Measurements from ENCODE around the gene UBAC1.

DNA sequence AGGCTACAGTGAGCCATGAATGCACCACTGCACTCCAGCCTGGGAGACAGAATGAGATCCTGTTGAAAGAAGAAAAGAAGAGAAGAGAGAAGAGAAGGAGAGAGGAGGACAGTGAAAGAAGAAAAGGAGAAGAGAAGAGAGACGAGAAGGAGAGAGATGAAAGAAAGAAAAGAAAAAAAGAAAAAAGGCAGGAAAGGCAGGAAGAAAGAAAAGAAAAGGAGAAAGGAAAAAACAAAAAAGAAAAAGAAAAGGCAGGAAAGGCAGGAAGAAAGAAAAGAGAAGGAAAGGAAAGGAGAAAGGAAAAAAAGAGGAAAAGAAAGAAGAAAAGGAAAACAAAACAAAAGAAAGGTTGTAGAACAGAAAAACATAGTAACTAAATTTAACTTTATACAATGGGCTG lies 68.1 kb downstream of the UBAC1 start:
- no peak for TF ChIP-seq POLR2AphosphoS5 (IDR thresholded peaks at IDR 0.05)
- TF ChIP-seq, protein P1, sequence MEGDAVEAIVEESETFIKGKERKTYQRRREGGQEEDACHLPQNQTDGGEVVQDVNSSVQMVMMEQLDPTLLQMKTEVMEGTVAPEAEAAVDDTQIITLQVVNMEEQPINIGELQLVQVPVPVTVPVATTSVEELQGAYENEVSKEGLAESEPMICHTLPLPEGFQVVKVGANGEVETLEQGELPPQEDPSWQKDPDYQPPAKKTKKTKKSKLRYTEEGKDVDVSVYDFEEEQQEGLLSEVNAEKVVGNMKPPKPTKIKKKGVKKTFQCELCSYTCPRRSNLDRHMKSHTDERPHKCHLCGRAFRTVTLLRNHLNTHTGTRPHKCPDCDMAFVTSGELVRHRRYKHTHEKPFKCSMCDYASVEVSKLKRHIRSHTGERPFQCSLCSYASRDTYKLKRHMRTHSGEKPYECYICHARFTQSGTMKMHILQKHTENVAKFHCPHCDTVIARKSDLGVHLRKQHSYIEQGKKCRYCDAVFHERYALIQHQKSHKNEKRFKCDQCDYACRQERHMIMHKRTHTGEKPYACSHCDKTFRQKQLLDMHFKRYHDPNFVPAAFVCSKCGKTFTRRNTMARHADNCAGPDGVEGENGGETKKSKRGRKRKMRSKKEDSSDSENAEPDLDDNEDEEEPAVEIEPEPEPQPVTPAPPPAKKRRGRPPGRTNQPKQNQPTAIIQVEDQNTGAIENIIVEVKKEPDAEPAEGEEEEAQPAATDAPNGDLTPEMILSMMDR (IDR thresholded peaks at IDR 0.05) = no peak
